NCI-H1105 (cell line): ENCODE results near the gene H2BK1.

Source experiments
- DNase-seq: peaks from one replicate; lab custom pipeline; 2025; lab: John Stamatoyannopoulos, UW

H2BK1 gene

GRCh38 chr7:151232917-151233701 is 22.8 kb upstream of the H2BK1 start:
- DNase-seq: no peak

GRCh38 chr7:151232091-151232916 is 22.0 kb upstream of the H2BK1 start, which contains the start of gene CHPF2:
Gene CHPF2, plus strand, starts transcription at chr7:151232483. Its CDS starts 1,529 bp downstream, at chr7:151234012.
- DNase-seq: peak; percentile 75

- no peak for DNase-seq
Observed at GRCh38 chr7:151231080-151231479, 20.8 kb upstream of the H2BK1 start.

GRCh38 chr7:151229249-151229648 is 19.0 kb upstream of the H2BK1 start:
- DNase-seq: no peak

GRCh38 chr7:151228024-151228866 is 18.0 kb upstream of the H2BK1 start:
- DNase-seq: no peak

- peak; percentile 98 for DNase-seq
Observed at GRCh38 chr7:151226875-151227782, 16.8 kb upstream of the H2BK1 start, which contains the start of gene ABCF2. Gene ABCF2, minus strand, starts transcription at chr7:151227205. Its CDS starts 747 bp downstream, at chr7:151226458.

GRCh38 chr7:151226560-151226874 is 16.2 kb upstream of the H2BK1 start:
- no peak for DNase-seq

GRCh38 chr7:151225948-151226510 is 15.7 kb upstream of the H2BK1 start:
- no peak for DNase-seq

- DNase-seq: no peak
Observed at GRCh38 chr7:151223728-151224127, 13.4 kb upstream of the H2BK1 start.

GRCh38 chr7:151218170-151218569 is 7.9 kb upstream of the H2BK1 start:
- DNase-seq: no peak

- DNase-seq: no peak
Observed at GRCh38 chr7:151215396-151215795, 5.1 kb upstream of the H2BK1 start.

- DNase-seq: no peak
Observed at GRCh38 chr7:151213826-151214225, 3.5 kb upstream of the H2BK1 start.

- no peak for DNase-seq
Observed at GRCh38 chr7:151212626-151213025, 2.3 kb upstream of the H2BK1 start.

- DNase-seq: no peak
Observed at GRCh38 chr7:151211155-151211772, 976 bp upstream of the H2BK1 start.

GRCh38 chr7:151209588-151209987 is 700 bp downstream of the H2BK1 start:
- DNase-seq: no peak

- DNase-seq: no peak
Observed at GRCh38 chr7:151208253-151208862, 1.9 kb downstream of the H2BK1 start.

GRCh38 chr7:151207804-151208203 is 2.5 kb downstream of the H2BK1 start:
- DNase-seq: no peak

- DNase-seq: no peak
Observed at GRCh38 chr7:151207315-151207714, 3.0 kb downstream of the H2BK1 start.

- DNase-seq: no peak
Observed at GRCh38 chr7:151206914-151207313, 3.4 kb downstream of the H2BK1 start.

GRCh38 chr7:151205730-151206129 is 4.6 kb downstream of the H2BK1 start:
- no peak for DNase-seq
